Inferior parietal cortex (tissue), 1 donor: Measurements from ENCODE around the gene HDAC4.
"Not testable (repeated sequence)": the region's sequence is repeated elsewhere in the genome, so short reads cannot be mapped to it uniquely, and the experiment has no call there.

Experiments
- DNase-seq: peaks from one replicate; pipeline ENCODE4 v3.0.0-alpha.2; 2016; ENCODE audit errors: extremely low spot score

Gene HDAC4

GRCh38 chr2:239188536-239188935 is 212.3 kb downstream of the HDAC4 start:
- DNase-seq: no peak

GRCh38 chr2:239187464-239188253 is 213.2 kb downstream of the HDAC4 start:
- DNase-seq: no peak

- DNase-seq: no peak
These were observed 214.1 kb downstream of the HDAC4 start for GRCh38 chr2:239186516-239187357.

GRCh38 chr2:239184968-239185903 is 215.6 kb downstream of the HDAC4 start:
- no peak for DNase-seq

- no peak for DNase-seq
These were observed 216.6 kb downstream of the HDAC4 start for GRCh38 chr2:239184179-239184578.

- no peak for DNase-seq
These were observed 217.6 kb downstream of the HDAC4 start for GRCh38 chr2:239182981-239183791.

- no peak for DNase-seq
These were observed 218.8 kb downstream of the HDAC4 start for GRCh38 chr2:239181903-239182581.

GRCh38 chr2:239181074-239181902 is 219.5 kb downstream of the HDAC4 start:
- DNase-seq: no peak

- no peak for DNase-seq
These were observed 220.2 kb downstream of the HDAC4 start for GRCh38 chr2:239180526-239181073.

GRCh38 chr2:239179851-239180371 is 220.9 kb downstream of the HDAC4 start:
- DNase-seq: no peak

GRCh38 chr2:239178954-239179353 is 221.9 kb downstream of the HDAC4 start:
- no peak for DNase-seq

GRCh38 chr2:239178484-239178883 is 222.3 kb downstream of the HDAC4 start:
- DNase-seq: no peak

GRCh38 chr2:239177908-239178307 is 222.9 kb downstream of the HDAC4 start:
- DNase-seq: no peak

GRCh38 chr2:239177325-239177724 is 223.5 kb downstream of the HDAC4 start:
- DNase-seq: no peak

GRCh38 chr2:239176138-239176803 is 224.5 kb downstream of the HDAC4 start:
- not testable (repeated sequence) for DNase-seq

GRCh38 chr2:239175181-239175580 is 225.6 kb downstream of the HDAC4 start:
- no peak for DNase-seq

- no peak for DNase-seq
These were observed 227.5 kb downstream of the HDAC4 start for GRCh38 chr2:239173301-239173700.

GRCh38 chr2:239171643-239172042 is 229.2 kb downstream of the HDAC4 start:
- DNase-seq: no peak
